Measurements from ENCODE around the gene CKMT1B.

DNA sequence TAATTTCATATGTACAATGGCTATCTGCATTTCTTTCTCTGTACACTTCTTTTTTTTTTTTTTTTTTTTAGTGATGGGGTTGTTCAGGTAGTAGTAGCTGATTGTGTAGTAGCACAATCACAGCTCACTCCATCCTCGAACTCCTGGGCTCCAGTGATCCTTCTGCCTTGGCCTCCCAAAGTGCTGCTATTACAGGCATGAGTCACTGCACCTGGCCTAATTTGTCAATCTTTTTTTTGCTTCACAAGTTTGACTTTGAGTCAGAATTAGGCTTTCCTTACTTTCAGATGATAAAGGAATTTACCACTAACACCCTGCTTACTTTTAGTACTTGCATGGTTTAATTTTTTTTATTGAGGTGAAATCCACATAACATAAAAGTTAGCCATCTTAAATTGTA, 48.4 kb upstream of the CKMT1B start:
- TF ChIP-seq, protein P1, sequence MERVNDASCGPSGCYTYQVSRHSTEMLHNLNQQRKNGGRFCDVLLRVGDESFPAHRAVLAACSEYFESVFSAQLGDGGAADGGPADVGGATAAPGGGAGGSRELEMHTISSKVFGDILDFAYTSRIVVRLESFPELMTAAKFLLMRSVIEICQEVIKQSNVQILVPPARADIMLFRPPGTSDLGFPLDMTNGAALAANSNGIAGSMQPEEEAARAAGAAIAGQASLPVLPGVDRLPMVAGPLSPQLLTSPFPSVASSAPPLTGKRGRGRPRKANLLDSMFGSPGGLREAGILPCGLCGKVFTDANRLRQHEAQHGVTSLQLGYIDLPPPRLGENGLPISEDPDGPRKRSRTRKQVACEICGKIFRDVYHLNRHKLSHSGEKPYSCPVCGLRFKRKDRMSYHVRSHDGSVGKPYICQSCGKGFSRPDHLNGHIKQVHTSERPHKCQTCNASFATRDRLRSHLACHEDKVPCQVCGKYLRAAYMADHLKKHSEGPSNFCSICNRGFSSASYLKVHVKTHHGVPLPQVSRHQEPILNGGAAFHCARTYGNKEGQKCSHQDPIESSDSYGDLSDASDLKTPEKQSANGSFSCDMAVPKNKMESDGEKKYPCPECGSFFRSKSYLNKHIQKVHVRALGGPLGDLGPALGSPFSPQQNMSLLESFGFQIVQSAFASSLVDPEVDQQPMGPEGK (CRISPR knock-in tag; IDR thresholded peaks at IDR 0.05; ENCODE audit: borderline replicate concordance) = no peak
- no peak for TF ChIP-seq SNAI2 (CRISPR knock-in tag; IDR thresholded peaks at IDR 0.05)
- no peak for TF ChIP-seq ZFP30 (CRISPR knock-in tag; IDR thresholded peaks at IDR 0.05)
- no peak for TF ChIP-seq ZFP3 (CRISPR knock-in tag; IDR thresholded peaks at IDR 0.05)
- TF ChIP-seq ZC3H10 (CRISPR knock-in tag; IDR thresholded peaks at IDR 0.05) = no peak
- no peak for TF ChIP-seq TOX (CRISPR knock-in tag; IDR thresholded peaks at IDR 0.05; ENCODE audit: borderline replicate concordance)
- no peak for TF ChIP-seq PPARA (CRISPR knock-in tag; IDR thresholded peaks at IDR 0.05; ENCODE audit: borderline replicate concordance)
- TF ChIP-seq BACH2 (CRISPR knock-in tag; IDR thresholded peaks at IDR 0.05; ENCODE audit: borderline replicate concordance) = no peak
- TF ChIP-seq RARB (CRISPR knock-in tag; IDR thresholded peaks at IDR 0.05) = no peak
- no peak for TF ChIP-seq ESRRG (CRISPR knock-in tag; IDR thresholded peaks at IDR 0.05)
- TF ChIP-seq, protein P2, sequence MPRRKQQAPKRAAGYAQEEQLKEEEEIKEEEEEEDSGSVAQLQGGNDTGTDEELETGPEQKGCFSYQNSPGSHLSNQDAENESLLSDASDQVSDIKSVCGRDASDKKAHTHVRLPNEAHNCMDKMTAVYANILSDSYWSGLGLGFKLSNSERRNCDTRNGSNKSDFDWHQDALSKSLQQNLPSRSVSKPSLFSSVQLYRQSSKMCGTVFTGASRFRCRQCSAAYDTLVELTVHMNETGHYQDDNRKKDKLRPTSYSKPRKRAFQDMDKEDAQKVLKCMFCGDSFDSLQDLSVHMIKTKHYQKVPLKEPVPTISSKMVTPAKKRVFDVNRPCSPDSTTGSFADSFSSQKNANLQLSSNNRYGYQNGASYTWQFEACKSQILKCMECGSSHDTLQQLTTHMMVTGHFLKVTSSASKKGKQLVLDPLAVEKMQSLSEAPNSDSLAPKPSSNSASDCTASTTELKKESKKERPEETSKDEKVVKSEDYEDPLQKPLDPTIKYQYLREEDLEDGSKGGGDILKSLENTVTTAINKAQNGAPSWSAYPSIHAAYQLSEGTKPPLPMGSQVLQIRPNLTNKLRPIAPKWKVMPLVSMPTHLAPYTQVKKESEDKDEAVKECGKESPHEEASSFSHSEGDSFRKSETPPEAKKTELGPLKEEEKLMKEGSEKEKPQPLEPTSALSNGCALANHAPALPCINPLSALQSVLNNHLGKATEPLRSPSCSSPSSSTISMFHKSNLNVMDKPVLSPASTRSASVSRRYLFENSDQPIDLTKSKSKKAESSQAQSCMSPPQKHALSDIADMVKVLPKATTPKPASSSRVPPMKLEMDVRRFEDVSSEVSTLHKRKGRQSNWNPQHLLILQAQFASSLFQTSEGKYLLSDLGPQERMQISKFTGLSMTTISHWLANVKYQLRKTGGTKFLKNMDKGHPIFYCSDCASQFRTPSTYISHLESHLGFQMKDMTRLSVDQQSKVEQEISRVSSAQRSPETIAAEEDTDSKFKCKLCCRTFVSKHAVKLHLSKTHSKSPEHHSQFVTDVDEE (CRISPR knock-in tag; IDR thresholded peaks at IDR 0.05) = no peak
- TF ChIP-seq, protein P3, sequence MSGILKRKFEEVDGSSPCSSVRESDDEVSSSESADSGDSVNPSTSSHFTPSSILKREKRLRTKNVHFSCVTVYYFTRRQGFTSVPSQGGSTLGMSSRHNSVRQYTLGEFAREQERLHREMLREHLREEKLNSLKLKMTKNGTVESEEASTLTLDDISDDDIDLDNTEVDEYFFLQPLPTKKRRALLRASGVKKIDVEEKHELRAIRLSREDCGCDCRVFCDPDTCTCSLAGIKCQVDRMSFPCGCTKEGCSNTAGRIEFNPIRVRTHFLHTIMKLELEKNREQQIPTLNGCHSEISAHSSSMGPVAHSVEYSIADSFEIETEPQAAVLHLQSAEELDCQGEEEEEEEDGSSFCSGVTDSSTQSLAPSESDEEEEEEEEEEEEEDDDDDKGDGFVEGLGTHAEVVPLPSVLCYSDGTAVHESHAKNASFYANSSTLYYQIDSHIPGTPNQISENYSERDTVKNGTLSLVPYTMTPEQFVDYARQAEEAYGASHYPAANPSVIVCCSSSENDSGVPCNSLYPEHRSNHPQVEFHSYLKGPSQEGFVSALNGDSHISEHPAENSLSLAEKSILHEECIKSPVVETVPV (CRISPR knock-in tag; IDR thresholded peaks at IDR 0.05) = no peak
- no peak for TF ChIP-seq ZNF565 (CRISPR knock-in tag; conservative IDR thresholded peaks at IDR 0.05; ENCODE audit: low read depth)

Data from SK-N-SH treated with all-trans-retinoic acid at 6 μM for 48 hours (cell line).